HG03103 (cell line): ENCODE data around the gene TNS2.
"Not testable (repeated sequence)": the region's sequence is repeated elsewhere in the genome, so short reads cannot be mapped to it uniquely, and the experiment has no call there.

Experiments
- ATAC-seq: cut with Tn5 transposase; IDR thresholded peaks from one replicate; pipeline ENCODE4 v1.9.1; 2021; ENCODE audit warnings: low read depth; ENCODE audit not compliant: unreplicated experiment

The TNS2 gene

GRCh38 chr12:53049571-53050318 is at the start of gene TNS2:
Gene TNS2 (plus strand): TSS chr12:53050065. CDS start chr12:53050186, 121 bp downstream.
- ATAC-seq: no peak

- no peak for ATAC-seq
Measured at GRCh38 chr12:53004178-53004577, 45.7 kb upstream of the TNS2 start.

GRCh38 chr12:53004582-53004981 is 45.3 kb upstream of the TNS2 start:
- ATAC-seq: no peak

GRCh38 chr12:53005215-53005985 is 44.5 kb upstream of the TNS2 start:
- no peak for ATAC-seq

GRCh38 chr12:53005986-53006809 is 43.7 kb upstream of the TNS2 start, which contains the start of gene EIF4B:
Gene EIF4B (plus strand): TSS chr12:53006456. CDS start chr12:53006484, 28 bp downstream.
- peak; percentile 81 for ATAC-seq

GRCh38 chr12:53006810-53007309 is 43.0 kb upstream of the TNS2 start:
- ATAC-seq: no peak

- no peak for ATAC-seq
Measured at GRCh38 chr12:53007343-53007742, 42.5 kb upstream of the TNS2 start.

GRCh38 chr12:53008760-53009159 is 41.1 kb upstream of the TNS2 start:
- ATAC-seq: not testable (repeated sequence)

- ATAC-seq: no peak
Measured at GRCh38 chr12:53010955-53011354, 38.9 kb upstream of the TNS2 start.

GRCh38 chr12:53011889-53012288 is 38.0 kb upstream of the TNS2 start:
- no peak for ATAC-seq

GRCh38 chr12:53012928-53013327 is 36.9 kb upstream of the TNS2 start:
- ATAC-seq: no peak

GRCh38 chr12:53014709-53015108 is 35.2 kb upstream of the TNS2 start:
- ATAC-seq: no peak

- no peak for ATAC-seq
Measured at GRCh38 chr12:53025250-53025649, 24.6 kb upstream of the TNS2 start.

GRCh38 chr12:53027014-53027413 is 22.9 kb upstream of the TNS2 start:
- not testable (repeated sequence) for ATAC-seq

- no peak for ATAC-seq
Measured at GRCh38 chr12:53031616-53032015, 18.2 kb upstream of the TNS2 start.

- not testable (repeated sequence) for ATAC-seq
Measured at GRCh38 chr12:53033832-53034231, 16.0 kb upstream of the TNS2 start.

GRCh38 chr12:53034459-53034858 is 15.4 kb upstream of the TNS2 start:
- no peak for ATAC-seq

GRCh38 chr12:53036802-53037201 is 13.1 kb upstream of the TNS2 start:
- no peak for ATAC-seq

- ATAC-seq: no peak
Measured at GRCh38 chr12:53039851-53040250, 10.0 kb upstream of the TNS2 start.

- no peak for ATAC-seq
Measured at GRCh38 chr12:53042607-53043454, 7.0 kb upstream of the TNS2 start.
